ENCODE results near the gene PTGER1. TPM values are rescaled to one million over a fixed set of nuclear protein-coding genes. Genes with fewer than 3 reads are reported as not detected.

The PTGER1 gene
- total and polyA plus RNA-seq, 9 of the 15 experiments (the other 6 are each of a cell fraction or from before 2014, with no cell fraction given), result 0.06 to 0.36 (median 0.31) TPM; not detected in 5

DNA sequence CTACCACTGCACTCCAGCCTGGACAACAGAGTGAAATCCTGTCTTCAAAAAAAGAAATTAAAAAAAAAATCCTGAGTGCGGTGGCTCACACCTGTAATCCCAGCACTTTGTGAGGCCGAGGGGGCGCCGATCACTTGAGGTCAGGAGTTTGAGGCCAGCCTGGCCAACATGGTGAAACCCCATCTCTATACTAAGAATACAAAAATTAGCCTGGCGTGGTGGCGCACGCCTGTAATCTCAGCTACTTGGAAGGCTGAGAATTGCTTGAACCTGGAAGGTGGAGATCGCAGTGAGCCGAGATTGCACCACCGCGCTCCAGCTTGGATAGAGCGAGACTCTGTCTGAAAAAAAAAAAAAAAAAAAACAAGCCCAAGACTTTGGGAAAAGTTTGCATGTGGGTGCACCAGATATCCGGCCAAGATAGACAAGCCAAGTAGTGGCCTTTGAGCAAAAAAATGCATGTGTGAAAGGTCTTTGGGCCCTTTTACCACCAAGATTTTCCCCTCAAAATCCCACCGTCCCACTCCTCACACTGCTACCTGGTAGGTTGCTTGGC lies 37.3 kb upstream of the PTGER1 start:
- Histone ChIP-seq H4K20me1 (replicated peaks; ENCODE audit: control insufficient read depth, insufficient read depth, low read length) (peaks cover 25% of the 10 kb centered on the region), H3K36me3 (ENCODE audit: control insufficient read depth, insufficient read depth, low read length) (peaks cover 38% of the 10 kb centered on the region), H3K4me1 (replicated peaks in 1 of 2; ENCODE audit: control insufficient read depth in 2 of 2, insufficient read depth in 2 of 2, low read length in 2 of 2) (peaks cover 38 to 57% of the 10 kb centered on the region in 2 experiments), H3K4me3 (no peak overlapping the region), H3K27me3 (ENCODE audit: control insufficient read depth in 2 of 2, insufficient read depth in 2 of 2, low read length in 2 of 2) (no peaks in the 10 kb centered on the region), H3K9me1 (ENCODE audit: control insufficient read depth, insufficient read depth, low read length) (no peaks in the 10 kb centered on the region), H3K9me3 (replicated peaks; ENCODE audit: control insufficient read depth, insufficient read depth, low read depth, low read length) (no peaks in the 10 kb centered on the region), H2AFZ (ENCODE audit: low read depth, low read length) (no peak overlapping the region), H3K27ac (ENCODE audit: extremely low read depth, low read depth, low read length) (peak overlapping the region; percentile 41; the same call in 1 of the 3 replicates), H3K79me2 (ENCODE audit: control insufficient read depth, insufficient read depth, low read length) (peaks cover 35% of the 10 kb centered on the region), H3K4me2 (ENCODE audit: insufficient read depth, low read length) (no peak overlapping the region), H3K9ac (ENCODE audit: insufficient read depth in 1 of 2, low read depth in 2 of 2, low read length in 2 of 2) (no peak overlapping the region; a peak in 1 of 4 replicates)
- no peak for FAIRE-seq
- TF ChIP-seq FOXK2 (conservative IDR thresholded peaks at IDR 0.05 in 1 of 2, IDR thresholded peaks at IDR 0.05 in 1 of 2; ENCODE audit: low read depth in 2 of 2), result no peak
- TF ChIP-seq SMAD4 (CRISPR knock-in tag; conservative IDR thresholded peaks at IDR 0.05), result no peak
- TF ChIP-seq CCNT2 (IDR thresholded peaks at IDR 0.05; ENCODE audit: borderline replicate concordance, extremely low read depth, insufficient read length, low read depth, low read length), result no peak
- TF ChIP-seq, protein P1, sequence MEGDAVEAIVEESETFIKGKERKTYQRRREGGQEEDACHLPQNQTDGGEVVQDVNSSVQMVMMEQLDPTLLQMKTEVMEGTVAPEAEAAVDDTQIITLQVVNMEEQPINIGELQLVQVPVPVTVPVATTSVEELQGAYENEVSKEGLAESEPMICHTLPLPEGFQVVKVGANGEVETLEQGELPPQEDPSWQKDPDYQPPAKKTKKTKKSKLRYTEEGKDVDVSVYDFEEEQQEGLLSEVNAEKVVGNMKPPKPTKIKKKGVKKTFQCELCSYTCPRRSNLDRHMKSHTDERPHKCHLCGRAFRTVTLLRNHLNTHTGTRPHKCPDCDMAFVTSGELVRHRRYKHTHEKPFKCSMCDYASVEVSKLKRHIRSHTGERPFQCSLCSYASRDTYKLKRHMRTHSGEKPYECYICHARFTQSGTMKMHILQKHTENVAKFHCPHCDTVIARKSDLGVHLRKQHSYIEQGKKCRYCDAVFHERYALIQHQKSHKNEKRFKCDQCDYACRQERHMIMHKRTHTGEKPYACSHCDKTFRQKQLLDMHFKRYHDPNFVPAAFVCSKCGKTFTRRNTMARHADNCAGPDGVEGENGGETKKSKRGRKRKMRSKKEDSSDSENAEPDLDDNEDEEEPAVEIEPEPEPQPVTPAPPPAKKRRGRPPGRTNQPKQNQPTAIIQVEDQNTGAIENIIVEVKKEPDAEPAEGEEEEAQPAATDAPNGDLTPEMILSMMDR (IDR thresholded peaks at IDR 0.05 in 2 of 3, conservative IDR thresholded peaks at IDR 0.05 in 1 of 3; ENCODE audit: insufficient read depth in 2 of 3, low read depth in 1 of 3, low read length in 3 of 3), result 0 out of 6 replicates have a peak, but pooled peaks of 1 of the 3 experiments have one; percentile 0
- TF ChIP-seq PTTG1 (tag; IDR thresholded peaks at IDR 0.05; ENCODE audit: low read depth), result no peak
- TF ChIP-seq, protein P2, sequence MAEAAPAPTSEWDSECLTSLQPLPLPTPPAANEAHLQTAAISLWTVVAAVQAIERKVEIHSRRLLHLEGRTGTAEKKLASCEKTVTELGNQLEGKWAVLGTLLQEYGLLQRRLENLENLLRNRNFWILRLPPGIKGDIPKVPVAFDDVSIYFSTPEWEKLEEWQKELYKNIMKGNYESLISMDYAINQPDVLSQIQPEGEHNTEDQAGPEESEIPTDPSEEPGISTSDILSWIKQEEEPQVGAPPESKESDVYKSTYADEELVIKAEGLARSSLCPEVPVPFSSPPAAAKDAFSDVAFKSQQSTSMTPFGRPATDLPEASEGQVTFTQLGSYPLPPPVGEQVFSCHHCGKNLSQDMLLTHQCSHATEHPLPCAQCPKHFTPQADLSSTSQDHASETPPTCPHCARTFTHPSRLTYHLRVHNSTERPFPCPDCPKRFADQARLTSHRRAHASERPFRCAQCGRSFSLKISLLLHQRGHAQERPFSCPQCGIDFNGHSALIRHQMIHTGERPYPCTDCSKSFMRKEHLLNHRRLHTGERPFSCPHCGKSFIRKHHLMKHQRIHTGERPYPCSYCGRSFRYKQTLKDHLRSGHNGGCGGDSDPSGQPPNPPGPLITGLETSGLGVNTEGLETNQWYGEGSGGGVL (CRISPR knock-in tag; IDR thresholded peaks at IDR 0.05), result no peak
- TF ChIP-seq ZNF384 (IDR thresholded peaks at IDR 0.05; ENCODE audit: low read depth, low read length), result peak; percentile 57; the same call in 1 of the 2 replicates
- TF ChIP-seq, protein P3, sequence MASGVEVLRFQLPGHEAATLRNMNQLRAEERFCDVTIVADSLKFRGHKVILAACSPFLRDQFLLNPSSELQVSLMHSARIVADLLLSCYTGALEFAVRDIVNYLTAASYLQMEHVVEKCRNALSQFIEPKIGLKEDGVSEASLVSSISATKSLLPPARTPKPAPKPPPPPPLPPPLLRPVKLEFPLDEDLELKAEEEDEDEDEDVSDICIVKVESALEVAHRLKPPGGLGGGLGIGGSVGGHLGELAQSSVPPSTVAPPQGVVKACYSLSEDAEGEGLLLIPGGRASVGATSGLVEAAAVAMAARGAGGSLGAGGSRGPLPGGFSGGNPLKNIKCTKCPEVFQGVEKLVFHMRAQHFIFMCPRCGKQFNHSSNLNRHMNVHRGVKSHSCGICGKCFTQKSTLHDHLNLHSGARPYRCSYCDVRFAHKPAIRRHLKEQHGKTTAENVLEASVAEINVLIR (CRISPR knock-in tag; IDR thresholded peaks at IDR 0.05), result no peak
- peak; percentile 5; the same call in 1 of the 2 replicates for TF ChIP-seq CEBPB (tag; IDR thresholded peaks at IDR 0.05)
- TF ChIP-seq, protein P4, sequence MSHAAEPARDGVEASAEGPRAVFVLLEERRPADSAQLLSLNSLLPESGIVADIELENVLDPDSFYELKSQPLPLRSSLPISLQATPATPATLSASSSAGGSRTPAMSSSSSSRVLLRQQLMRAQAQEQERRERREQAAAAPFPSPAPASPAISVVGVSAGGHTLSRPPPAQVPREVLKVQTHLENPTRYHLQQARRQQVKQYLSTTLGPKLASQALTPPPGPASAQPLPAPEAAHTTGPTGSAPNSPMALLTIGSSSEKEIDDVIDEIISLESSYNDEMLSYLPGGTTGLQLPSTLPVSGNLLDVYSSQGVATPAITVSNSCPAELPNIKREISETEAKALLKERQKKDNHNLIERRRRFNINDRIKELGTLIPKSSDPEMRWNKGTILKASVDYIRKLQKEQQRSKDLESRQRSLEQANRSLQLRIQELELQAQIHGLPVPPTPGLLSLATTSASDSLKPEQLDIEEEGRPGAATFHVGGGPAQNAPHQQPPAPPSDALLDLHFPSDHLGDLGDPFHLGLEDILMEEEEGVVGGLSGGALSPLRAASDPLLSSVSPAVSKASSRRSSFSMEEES (CRISPR knock-in tag; IDR thresholded peaks at IDR 0.05), result no peak
- TF ChIP-seq U2AF2 (optimal IDR thresholded peaks at IDR 0.05; ENCODE audit: low read depth, low read length), result no peak
- no peak for ATAC-seq
- ChIA-PET CTCF (ENCODE audit: low intra/inter-chr PET ratio) (no interaction called here), POLR2A (interaction anchor here (0.7 to 2.2 kb wide), 6 partner anchors 11 to 177 kb away, joined by 3 to 11 read pairs (median 4); no protein-coding TSS in a partner anchor)
- WGBS (ENCODE audit: insufficient coverage, low coverage, missing lambda C conversion rate), result 69% methylated on average over 14 of the region's 14 CpGs
- intact Hi-C loops (cut with micrococcal nuclease), result no loop called here
- no peak for DNase-seq (ENCODE audit: extremely low read depth in 1 of 4, low spot score in 3 of 4)
- BruUV-seq (replicated peaks), result no TSS peak
- in situ Hi-C loops (cut with MboI), result no loop called here
